Lower leg skin (tissue), 4 donors: ENCODE data around the gene LNX2. TPM values are rescaled to one million over a fixed set of nuclear protein-coding genes. Genes with fewer than 3 reads are reported as not detected.

ENCODE experiments used
- DNase-seq, 2 donors: peaks; one replicate each; pipeline ENCODE4 v3.0.0-alpha.2; 2019; ENCODE audit warnings: low spot score in 2 of 2
- H3K4me3 ChIP-seq: fragments of 200-600 bp; sonication (generic); 2 replicates; pipeline ENCODE4 v1.5.1; 2017; ENCODE audit warnings: mild to moderate bottlenecking, low read depth; ENCODE audit not compliant: poor library complexity, severe bottlenecking
- POLR2A ChIP-seq, 2 donors: fragments of 450-650 bp; IDR thresholded peaks; one replicate each; pipeline ENCODE4 v1.6.1; 2016 to 2017; ENCODE audit warnings: antibody characterized with exemption in 2 of 2, mild to moderate bottlenecking in 1 of 2, moderate library complexity in 1 of 2
- WGBS, 2 donors: methylation state at CpG; one replicate each; pipeline ENCODE4 v1.1.5; 2018; 5-methylcytosine and 5-hydroxymethylcytosine counted together
- intact Hi-C: fragments of 100-400 bp; cut with DNase I; formaldehyde crosslinking; loops from one replicate; pipeline ENCODE4 v1.15.0; 2023; ENCODE audit warnings: low total_unique reads
- total RNA-seq, 4 donors: library from RNA; depleted of rRNA; stranded (reverse); fragments of >200 nt; gene quantifications; one replicate each; pipeline ENCODE4 v1.1.0, GENCODE V29; 2016
- TF ChIP-seq, protein P1 (sequence below), 3 donors: fragments of 450-650 bp; IDR thresholded peaks; one replicate each; pipeline ENCODE4 v1.5.1; 2016; ENCODE audit warnings: antibody characterized with exemption in 3 of 3, mild to moderate bottlenecking in 3 of 3, moderate library complexity in 2 of 3

LNX2 gene
- total RNA-seq, 4 donors from 2014 or later = 15.8 to 18.2 (median 17.0) TPM

DNA sequence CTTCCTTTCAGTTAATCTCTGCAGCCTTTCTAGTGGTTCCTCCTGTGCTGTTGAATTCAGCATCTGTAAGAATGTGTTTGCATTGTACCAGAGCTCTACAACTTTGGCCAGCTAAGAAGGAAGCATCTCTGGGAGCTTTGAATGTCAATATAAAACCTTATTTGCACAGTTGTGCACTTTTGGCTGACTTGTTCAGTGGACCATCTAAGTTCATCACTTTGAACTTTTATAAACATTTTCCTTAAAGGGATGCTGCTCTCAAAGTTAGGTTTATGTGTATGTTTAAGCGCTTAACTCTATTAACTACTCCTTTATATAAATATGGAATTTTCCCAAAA, 16.9 kb upstream of the LNX2 start:
- intact Hi-C loops = no loop called here
- no peak for DNase-seq
- TF ChIP-seq POLR2A (IDR thresholded peaks at IDR 0.05) = no peak
- TF ChIP-seq, protein P1, sequence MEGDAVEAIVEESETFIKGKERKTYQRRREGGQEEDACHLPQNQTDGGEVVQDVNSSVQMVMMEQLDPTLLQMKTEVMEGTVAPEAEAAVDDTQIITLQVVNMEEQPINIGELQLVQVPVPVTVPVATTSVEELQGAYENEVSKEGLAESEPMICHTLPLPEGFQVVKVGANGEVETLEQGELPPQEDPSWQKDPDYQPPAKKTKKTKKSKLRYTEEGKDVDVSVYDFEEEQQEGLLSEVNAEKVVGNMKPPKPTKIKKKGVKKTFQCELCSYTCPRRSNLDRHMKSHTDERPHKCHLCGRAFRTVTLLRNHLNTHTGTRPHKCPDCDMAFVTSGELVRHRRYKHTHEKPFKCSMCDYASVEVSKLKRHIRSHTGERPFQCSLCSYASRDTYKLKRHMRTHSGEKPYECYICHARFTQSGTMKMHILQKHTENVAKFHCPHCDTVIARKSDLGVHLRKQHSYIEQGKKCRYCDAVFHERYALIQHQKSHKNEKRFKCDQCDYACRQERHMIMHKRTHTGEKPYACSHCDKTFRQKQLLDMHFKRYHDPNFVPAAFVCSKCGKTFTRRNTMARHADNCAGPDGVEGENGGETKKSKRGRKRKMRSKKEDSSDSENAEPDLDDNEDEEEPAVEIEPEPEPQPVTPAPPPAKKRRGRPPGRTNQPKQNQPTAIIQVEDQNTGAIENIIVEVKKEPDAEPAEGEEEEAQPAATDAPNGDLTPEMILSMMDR (IDR thresholded peaks at IDR 0.05) = no peak
- 90 to 97% methylated on average over 1 of the region's 1 CpG for WGBS, 2 donors
- no peak overlapping the region for H3K4me3 ChIP-seq

DNA sequence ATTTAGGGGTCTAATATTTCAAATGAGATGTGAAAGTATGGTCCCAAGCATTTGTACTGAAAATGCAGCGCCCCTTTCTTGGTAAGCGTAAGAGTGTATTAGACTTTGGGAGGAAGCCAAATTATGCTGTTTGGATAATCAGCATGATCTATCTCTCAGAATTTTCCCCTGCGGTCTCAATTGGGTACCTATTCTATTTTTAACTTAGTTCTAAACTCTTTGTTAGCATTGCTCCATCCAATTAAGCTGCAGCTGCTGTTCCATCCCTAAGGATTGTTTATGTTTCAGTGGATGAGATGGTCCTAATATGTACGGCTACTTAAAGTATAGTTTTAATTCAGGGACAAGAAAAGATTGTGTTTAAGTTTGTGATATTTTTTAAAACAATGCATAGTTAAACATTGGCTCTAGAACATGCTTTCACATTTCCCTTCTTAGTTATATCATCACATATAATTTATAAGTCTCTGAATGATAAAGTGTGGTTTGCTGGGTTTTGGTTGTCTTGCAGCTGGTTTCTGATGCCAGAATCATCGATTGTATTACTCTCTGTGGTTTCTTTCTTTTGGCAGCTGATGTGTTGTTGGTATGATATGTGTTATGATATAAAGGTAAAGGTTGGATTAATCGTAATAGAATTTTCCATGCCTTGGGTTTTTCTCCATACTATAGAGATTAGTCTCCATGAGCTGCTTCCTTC, 16.4 kb upstream of the LNX2 start:
- DNase-seq = no peak
- H3K4me3 ChIP-seq = no peak overlapping the region
- intact Hi-C loops = no loop called here
- 40 to 42% methylated on average over 6 of the region's 6 CpGs for WGBS, 2 donors
- no peak for TF ChIP-seq POLR2A (IDR thresholded peaks at IDR 0.05)
- TF ChIP-seq, protein P1 (IDR thresholded peaks at IDR 0.05) = no peak

DNA sequence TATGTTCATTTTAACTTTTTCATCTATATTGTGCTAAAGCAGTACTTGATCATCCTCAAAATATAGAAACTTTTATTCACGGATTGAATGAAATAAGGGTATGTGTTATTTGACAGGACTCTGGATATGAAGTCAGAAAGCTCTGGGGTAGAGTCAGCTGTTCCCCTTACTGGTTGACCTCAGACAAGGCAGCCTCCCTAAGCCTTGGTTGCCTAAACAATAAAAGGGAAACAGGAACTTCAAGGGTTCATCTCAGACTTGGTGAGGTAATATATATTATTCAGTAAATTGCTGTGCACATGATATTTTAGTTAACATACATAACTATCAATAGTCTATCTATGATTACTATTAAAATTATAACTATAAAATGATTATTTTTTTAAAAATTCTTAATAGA, 14.9 kb upstream of the LNX2 start:
- intact Hi-C loops = no loop called here
- DNase-seq = no peak
- TF ChIP-seq, protein P1 (IDR thresholded peaks at IDR 0.05) = no peak
- TF ChIP-seq POLR2A (IDR thresholded peaks at IDR 0.05) = no peak

DNA sequence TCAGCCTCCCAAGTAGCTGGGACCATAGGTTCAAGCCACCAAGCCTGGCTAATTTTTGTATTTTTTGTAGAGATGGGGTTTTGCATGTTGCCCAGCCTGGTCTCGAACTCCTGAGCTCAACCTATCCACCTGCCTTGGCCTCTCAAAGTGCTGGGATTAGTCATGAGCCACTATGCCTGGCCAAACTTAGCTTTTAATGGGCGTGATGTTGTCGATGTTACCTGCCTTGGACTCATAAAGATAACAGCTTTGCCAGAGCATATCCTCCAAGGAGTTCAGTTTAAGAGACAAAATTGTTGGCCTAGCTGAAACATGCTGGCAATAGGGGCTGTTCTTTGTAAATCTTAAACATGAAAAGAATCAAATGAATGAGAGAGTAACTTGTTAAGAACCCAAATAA, 14.5 kb upstream of the LNX2 start:
- no peak for TF ChIP-seq POLR2A (IDR thresholded peaks at IDR 0.05)
- TF ChIP-seq, protein P1 (IDR thresholded peaks at IDR 0.05) = no peak
- DNase-seq = no peak
- 63 to 64% methylated on average over 3 of the region's 3 CpGs for WGBS, 2 donors
- intact Hi-C loops = no loop called here
- no peak overlapping the region for H3K4me3 ChIP-seq

More for the DNA sequence above, 14.9 kb upstream of the LNX2 start:
- no peak overlapping the region for H3K4me3 ChIP-seq
- 82 to 86% methylated on average over 1 of the region's 1 CpG for WGBS, 2 donors

DNA sequence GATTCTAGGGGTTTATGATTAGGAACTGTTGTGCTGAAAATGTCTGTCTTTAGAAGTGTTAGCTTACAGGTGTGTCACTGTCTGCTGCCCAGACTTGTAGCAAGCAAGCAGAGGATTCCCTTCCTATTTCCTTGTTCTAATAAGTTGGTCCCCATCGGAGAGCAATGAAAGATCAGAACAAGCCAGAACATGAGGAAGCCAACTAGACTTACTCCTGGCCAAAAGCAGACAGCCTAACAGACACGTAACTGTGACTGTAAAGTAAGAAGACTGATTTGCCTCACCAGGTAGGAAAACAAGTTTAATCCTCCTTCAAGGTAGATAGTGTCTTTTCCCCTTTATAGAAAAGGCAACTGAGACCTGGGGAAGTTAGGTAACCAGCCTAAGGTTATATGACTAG, 13.9 kb upstream of the LNX2 start:
- DNase-seq = peak; percentile 25 to 39
- WGBS, 2 donors = 38 to 46% methylated on average over 2 of the region's 2 CpGs
- H3K4me3 ChIP-seq = no peak overlapping the region
- TF ChIP-seq, protein P1 (IDR thresholded peaks at IDR 0.05) = no peak
- TF ChIP-seq POLR2A (IDR thresholded peaks at IDR 0.05) = no peak
- intact Hi-C loops = no loop called here

DNA sequence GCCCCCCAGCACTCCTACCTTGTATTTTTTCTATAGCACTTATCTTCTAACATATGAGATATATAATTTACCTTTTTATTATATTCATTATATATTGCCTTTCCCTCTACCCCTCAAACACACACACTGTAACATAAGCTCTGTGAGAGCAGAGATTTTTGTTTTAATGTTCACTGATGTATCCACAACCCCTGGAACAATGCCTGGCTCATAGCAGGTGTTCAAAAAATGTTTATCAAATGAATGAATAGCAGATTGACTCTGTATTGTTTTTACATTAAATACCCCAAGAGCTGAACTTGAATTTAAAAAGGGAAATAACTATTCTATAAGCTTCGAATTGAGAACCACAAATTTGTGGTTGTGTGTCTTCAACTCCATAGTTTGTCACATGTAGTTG, 12.3 kb upstream of the LNX2 start:
- WGBS, 2 donors = 83 to 93% methylated on average over 1 of the region's 1 CpG
- TF ChIP-seq, protein P1 (IDR thresholded peaks at IDR 0.05) = no peak
- no peak for TF ChIP-seq POLR2A (IDR thresholded peaks at IDR 0.05)
- intact Hi-C loops = no loop called here

More for the DNA sequence above, 12.3 kb upstream of the LNX2 start:
- DNase-seq = no peak
- no peak overlapping the region for H3K4me3 ChIP-seq
